GM21526 (cell line): Measurements from ENCODE around the gene DCXR.

Experiments
- ATAC-seq: cut with Tn5 transposase; IDR thresholded peaks from one replicate; pipeline ENCODE4 v1.9.1; 2021; ENCODE audit warnings: moderate library complexity; ENCODE audit not compliant: unreplicated experiment, low FRiP score

Gene DCXR

DNA sequence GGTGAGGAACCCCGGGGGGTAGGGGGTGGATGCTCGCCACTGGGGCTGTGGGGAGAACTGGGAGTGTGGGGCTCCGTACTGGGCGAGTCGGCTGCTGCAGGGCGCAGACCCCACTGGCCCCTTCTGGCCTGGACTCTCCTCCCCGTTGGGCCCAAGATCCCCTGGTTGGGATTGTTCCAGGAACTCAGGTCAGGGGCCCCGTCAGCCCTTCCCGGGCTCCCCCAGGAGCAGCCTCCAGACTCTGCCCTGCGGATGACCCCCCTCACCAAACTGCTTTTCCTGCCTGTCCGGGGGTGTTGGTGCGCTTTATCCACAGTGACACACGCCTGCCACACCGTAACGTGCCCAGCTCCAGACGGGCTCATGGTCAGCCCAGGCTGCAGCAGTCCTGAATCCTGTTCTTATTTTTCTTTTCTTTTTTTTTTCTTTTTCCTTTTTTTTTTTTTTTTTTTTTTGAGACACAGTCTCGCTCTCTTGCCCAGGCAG lies 35.9 kb downstream of the DCXR start:
- ATAC-seq, result no peak

DNA sequence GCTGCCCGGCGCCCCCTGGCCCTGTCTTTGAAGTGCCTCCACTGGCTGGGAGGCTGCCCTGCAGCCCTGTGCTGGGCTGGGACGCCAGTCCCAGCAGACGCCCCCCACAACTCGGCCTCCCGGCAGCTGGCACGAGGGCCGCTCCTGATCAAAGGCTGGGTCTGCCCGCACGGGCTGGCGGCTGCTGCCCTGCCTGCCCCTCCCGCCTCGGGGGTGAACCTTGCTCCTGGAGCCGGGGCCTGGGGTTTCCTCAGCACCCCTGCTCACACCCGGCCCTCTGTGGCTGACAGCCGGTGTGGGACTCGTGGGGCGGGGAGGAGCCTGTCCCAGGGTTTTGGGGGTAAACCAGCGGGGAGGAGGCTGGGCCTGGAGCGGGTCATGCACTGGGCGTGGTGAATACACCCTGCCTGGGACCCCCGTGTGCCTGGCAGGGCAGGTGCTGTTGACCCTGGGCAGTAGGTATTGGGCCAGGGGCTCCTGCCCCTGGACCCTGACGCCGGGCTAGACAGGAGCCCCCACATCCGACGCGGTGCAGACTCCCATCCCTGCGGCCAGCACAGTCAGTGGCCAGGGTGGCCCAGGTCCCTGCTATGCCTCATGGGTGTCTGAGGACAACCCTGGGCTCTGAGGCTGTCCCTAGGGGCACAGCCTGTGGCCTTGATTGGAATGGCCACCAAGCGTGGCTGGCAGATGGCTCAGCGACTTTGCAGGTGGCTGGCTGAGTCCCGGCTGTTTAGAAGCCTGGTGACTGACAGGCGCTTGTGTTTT lies 36.5 kb downstream of the DCXR start:
- ATAC-seq, result no peak

DNA sequence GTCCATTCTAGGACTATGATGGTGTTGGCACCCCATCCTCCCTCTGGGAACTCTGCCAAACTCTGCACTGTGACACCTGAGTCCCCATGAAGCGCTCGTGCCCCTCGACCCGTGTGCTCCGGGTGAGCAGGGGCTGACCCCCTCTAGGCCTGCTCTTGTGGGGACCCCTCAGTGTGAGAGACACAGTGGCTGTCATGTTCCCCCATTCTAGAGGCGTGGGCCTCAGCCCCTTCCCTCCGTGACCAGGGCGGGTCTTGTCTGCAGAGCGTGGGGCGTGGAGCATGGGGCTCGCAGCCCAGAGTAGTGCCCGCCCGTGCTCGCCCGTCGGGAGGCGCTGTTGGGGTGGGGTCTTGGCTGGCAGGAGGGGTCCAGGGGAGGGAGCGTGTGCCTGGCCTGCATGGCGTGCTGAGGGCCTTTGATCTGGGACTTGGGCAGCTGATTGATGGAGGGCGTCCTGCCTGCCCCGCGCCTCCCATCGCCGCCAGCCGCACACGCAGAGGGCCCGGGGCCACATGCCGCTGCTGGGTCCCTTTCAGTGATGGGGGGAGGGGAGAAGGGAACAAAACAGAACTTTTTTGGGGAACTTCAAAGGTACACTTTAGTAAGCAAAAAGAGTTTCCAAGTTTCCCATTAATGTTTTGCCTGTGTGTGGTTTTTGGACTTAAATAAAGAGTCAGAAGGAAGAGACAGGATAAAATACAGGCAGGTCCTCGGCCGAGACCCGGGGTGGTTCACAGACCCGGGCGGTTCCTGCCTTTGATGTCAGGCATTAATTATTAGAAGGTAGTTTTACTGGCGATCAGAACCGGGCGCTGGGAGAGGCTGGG lies 37.3 kb downstream of the DCXR start:
- no peak for ATAC-seq

DNA sequence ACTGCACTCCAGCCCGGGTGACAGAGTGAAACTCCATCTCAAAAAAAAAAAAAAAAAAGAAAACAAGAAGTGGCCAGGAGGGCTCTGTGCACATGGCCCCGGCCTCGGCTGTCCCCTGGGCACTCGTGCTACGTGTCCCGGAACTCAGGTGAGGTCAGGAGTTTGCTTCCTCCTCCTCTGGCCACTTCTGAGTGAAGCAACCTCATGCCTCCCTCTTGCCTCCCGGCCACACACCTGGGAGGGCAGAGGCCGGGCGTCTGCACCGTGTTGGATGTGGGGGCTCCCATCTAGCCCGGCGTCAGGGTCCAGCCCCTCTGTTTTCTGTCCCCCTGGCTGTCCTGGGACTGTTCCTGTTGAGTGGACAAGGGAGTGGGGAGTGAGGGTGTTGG lies 37.9 kb downstream of the DCXR start:
- no peak for ATAC-seq

DNA sequence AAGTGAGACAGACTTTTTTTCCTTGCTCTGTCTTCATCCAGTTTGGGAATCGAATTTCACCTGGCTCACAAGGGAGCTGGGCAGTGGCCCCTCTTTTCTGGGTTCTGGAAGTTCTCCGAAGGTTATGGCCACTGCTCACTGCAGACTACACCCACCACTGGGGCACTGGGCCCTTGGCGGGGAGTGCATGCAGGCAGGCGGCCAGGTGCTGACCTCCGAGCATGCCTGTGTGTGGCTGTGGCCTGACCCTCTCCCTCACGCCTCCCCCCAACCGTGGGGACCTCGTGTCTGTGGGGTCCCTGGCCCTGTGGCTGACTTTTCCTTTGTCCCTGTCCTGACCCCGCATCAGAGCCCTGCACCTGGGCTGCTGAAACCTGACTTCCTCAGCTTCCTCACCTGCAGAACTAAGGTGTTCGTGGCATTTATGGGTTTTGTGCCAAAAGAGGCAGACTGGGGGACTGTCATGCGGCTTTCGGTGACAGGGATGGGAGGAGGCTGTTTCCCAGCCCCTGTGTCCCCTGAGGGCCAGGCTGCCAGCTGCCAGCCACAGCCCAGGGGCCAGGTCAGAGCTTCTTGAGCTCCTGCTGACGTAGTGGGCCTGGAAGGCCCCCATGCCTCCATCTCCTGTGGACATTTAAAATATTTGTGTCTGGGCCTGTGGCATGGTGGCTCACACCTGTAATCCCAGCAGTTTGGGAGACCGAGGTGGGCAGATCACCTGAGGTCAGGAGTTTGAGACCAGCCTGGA lies 38.6 kb downstream of the DCXR start:
- no peak for ATAC-seq

DNA sequence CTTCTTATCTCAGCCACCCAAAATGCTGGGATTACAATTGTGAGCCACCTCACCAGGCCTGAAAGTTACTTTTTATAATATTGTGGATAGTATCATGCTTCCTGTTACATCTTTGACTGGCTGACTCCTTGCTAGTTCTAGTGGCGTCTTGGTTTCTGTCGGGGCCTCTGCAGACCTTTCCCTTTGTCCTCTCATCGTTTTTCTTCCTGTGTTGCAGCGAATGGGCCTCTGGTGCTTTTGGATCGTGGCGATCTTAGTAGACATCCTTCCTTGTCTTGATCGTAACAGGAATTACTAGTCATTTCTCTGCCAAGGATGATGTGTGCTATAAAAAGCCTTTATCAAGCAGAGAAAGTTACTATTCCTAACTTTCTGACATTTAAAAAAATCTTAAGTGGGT lies 39.3 kb downstream of the DCXR start:
- ATAC-seq, result no peak

DNA sequence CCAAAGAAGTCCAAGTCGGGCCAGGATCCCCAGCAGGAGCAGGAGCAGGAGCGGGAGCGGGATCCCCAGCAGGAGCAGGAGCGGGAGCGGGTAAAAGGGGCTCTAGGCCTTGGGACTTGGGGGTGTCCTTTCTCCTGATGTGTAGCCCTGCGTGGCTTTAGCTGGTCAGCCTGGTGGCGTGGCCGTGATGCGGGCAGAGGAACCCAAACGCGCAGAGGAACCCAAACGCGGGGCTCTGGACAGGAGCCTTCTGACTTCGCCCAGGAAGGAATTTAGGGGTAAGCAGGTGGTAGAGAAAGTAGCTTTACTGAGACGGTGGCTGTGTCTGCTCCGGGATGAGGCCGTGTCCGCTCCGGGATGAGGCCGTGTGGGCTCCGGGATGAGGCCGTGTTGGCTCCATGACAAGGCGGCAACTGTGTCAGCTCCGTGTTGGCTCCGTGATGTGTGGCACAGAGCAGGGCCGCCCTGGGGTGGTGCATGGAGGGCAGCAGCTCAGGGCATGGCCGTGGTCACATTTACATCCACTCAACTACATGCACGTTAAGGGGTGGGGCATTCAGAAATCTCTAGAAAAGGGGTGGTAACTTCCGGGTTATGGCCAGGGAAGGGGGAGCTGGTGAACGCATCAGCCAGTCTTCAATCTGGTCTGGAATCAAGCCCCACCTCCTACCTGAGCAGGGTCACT lies 40.6 kb downstream of the DCXR start:
- no peak for ATAC-seq

DNA sequence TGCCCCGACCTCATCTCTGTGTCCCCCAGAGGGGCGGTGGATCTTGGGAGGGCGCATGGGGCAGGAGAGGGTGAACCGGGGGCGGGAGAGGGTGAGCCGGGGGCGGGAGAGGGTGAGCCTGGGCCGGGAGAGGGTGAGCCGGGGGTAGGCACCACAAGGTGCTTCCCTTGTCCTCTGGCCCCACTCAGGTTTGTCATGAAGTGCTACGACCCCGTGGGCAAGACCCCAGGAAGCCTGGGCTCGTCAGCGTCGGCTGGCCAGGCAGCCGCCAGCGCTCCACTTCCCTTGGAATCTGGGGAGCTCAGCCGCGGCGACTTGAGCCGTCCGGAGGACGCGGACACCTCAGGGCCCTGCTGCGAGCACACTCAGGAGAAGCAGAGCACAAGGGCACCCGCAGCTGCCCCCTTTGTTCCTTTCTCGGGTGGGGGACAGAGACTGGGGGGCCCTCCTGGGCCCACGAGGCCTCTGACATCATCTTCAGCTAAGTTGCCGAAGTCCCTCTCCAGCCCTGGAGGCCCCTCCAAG lies 41.2 kb downstream of the DCXR start:
- ATAC-seq, result no peak

DNA sequence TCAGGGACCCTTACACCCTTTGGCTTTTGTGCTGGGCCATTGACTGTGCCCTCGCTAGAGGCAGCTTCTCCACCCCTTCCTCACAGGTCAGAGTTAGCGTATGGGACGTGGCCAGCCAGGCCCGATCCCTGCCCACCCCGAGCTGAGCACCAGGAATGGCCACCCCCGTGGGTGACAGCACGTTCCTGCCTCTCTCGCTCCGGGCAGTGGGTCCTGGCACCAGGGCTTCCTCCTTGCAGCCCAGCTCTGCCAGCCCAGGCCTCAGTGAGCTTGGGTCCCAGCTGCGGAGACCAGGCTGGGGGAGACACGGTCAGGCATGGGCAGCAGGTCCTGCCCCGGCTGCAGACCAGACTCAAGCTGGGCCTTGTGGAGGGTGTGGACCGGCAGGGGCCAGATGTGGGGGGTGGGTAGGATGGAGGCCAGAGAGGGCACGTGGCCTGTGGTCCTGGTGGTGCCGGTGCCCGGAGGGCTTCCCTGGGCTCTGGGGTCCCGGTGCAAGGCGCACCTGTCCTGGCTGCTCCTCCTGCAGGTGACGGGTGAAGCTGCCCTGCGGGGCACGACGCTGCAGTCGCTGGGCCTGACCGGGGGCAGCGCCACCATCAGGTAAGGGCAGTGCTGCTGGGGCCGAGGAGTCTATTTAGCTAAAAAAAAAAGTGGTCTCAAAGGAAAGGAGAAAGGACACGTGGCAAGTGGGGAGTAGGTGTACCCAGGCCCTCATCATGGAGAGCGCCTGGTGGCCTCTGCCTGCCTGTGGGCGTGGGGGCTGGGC lies 41.9 kb downstream of the DCXR start:
- no peak for ATAC-seq

DNA sequence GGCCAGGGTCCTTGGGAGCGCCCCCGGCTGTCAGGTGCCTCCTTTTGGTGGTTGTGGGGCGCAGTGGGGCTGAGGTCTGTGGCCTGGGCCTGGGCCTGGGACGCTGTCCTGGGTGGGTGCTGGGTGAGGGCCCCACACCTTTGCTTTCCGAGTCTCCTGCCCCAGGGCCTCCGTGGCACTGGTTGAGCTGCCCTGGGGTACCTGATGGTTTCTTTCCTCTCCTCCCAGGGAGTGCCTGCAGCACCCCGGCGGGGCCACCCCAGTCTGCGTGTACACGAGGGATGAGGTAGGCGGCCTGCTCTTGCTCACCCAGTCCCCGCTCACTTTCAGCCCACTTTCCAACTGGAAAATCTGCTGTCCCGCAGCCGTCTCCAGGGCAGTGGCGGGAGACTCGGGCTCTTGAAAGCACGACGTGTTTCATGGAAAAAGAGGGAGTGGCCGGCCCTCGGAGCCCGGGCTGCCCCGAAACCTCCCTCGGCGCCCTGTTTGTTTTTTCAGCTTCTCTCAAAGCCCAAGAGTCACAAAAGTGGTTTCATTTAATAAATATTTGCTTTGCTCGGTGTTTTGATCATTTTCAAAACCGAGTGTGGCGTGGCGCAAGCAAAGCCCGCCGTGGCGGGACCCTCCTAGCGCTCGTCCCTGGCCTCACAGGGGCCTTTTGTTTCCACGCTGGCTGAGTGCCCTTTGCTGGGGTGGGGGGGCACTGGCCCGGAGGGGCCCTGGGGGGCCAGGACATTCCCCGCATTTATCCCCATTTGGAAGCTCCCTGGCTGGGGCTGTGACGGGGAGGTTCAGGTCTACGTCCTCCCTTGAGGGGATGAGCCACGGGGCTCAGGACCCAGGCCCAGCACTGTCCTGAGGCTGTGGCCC lies 42.7 kb downstream of the DCXR start:
- no peak for ATAC-seq

DNA sequence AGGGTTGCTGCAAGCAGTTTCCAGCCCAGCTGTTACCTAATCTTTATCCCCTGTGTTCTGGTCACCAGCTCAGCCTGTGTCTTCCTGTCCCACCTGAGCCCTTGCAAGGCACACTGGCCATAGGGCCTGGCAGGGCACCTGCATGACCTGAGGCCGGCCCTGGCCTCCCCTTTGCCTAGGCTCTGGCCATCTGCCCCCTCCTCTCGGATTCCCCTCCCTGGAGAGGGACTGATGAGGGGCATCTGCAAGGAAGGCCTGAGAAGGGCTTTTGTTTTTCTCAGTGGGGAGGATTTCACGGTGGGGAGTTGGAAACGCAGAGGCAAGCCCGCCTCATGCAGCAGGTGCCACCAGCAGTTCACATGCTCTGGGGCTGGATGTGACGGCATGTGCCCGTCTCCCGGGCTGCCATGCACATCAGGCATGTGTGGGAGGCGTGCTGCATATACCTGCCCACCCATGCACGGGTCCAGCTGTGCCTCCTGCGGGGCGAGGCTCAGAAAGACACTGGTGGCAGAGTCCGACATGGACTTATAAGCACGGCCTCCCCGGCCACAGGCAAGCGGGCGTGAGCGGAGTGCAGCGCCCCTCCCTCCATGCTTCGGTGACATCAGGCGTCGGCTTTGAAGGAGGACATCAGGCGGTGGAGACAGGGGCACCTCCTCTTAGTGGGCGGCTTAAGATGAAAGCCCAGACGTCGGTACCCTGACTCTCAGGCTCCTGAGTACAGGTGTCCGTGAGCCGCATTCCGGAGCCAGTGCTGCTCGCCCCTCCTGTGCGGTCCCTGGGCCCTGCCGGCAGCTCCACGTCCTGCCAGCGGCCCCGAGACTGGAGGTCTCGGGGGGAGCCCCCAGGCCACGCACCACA lies 43.5 kb downstream of the DCXR start:
- ATAC-seq, result no peak

DNA sequence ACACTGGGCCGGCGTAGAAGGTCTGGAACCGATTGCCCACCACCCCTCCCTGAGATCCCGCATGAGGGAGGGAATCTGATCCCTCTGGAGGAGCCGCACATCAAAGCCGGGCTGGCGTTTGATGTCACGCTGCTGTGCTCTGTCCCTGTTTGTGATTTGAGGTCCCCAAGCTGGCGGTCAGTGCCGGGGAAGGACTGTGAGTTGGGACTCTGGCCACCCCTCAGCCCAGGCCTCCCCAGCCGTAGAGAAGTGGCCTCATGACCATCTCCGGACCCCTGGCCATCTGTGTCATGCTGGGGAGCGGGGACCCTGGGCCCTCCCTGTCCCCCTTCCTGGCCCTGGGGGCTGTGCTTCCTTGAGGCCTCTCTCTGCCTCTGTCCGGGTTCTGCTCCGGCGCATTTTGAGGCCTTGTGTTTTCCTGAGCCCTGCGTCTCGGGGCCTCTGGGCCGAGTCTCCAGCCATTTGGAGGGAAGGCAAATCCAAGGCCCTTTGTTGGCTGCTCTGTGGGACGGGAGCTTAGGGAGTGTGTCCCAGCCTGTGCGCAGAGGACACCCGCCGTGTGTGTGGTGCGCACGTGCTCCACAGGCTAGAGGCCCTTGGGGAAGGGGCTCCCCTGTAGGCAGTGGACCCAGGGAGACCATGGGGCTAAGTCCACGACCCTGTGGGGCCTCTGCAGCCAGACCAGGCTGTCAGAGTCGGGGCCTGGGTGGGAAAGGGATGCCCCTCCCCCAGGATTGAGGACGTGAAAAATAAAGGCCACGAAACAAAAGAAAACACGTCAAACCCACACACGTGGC lies 45.0 kb downstream of the DCXR start:
- ATAC-seq, result no peak

DNA sequence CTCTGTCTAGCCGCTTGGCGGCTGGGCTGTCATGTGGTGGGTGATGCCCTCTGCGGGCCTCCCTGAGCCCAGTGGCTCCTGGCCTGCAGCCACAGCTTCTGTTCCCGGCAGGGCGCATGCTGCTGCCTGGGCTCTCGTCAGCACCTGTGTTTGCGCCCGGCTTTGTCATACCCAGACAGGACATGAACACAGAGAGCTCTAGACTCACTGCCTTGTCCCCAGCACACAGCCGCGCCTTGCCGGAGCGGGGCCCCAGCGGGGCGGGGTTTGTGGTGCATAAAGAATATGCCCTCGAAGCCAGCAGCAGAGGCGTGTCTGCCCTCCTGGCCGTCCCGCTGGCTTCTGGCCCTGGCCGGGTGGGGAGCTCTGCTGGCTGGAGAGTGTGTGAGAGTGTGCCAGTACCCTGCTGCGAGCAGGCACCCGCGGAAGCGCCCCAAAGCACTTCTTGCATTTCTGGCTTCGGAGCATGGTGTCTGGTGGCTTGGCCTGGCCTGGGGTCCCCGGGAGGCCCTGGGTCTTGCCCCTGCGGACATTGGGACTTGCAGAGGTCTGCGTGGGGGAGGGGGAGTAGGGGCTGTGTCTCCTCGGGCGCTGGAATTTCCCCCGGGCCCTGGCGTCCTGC lies 45.7 kb downstream of the DCXR start:
- no peak for ATAC-seq

DNA sequence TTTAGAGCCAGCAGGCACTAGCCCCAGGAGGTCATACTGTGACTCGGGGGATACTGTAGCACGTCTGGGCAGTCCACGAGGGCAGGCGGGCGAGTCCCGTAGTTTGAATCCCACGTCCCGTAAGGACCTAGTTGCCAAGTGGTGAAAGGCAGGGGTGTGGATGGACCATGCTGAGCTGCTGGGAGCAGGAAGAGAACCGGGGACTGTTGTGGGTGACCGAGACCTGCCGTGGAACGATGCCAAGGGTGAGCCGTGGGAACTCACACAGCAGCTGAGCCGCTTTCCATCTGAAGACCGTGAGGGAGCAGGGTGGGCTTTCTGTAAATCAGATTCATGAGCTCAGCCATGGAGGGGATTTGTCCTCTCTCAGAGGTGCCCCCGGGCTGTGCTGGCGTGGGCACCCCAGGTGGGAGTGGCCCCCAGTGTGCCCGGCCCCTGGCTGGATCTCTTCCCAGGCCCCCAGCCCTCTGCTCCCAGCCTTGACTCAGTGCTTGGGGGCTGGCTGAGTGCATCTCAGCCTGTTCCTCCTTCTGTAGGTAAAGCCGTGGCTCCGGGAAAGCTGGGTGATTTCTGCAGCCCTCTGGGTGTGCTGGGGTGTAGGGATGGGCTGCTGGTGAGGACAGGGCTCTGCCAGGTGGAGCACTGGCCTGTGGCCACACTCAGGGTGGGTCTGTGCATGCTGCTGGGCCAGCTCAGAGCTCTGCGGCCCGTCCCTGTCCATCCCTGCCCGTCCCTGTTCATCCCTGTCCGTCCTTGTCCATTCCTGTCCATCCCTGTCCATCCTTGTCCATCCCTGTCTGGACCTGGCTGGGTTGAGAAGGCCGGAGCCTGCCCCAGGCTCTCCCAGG lies 46.4 kb downstream of the DCXR start:
- ATAC-seq, result no peak

DNA sequence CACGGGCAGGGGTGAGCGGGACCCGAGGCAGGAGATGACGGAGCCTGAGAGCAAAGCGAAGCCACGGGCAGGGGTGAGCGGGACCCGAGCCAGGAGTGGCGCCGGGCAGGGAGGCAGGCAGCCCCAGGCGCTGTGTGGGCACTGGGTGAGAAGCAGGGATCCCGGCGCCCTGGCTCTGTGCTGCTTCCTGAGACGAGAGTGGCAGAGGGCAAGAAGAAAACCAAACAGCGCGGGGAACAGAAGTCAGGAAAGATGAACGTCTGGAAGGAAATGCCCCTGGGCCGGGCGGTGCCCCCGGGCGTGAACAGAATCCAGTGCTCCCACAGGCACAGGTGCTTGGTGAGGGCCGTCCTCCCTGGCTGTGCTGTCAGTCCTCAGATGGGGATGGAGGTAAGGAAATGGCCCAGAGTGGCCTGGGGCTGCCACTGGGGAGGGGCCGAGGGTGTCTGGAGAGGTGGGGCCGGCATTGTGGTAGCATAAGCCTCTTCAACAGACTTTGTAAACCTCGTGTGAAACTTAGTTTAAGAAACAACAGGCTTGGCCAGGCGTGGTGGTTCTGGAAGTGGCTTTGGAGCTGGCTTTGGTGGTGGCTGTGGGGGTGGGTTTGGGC lies 50.2 kb downstream of the DCXR start:
- no peak for ATAC-seq
